ENCODE measurements around the gene ACAP1. TPM values are rescaled to one million over a fixed set of nuclear protein-coding genes. Genes with fewer than 3 reads are reported as not detected.

The ACAP1 gene
- polyA plus RNA-seq, 1 donor, result 12.2 TPM

- Histone ChIP-seq H3K4me1 (ENCODE audit: control insufficient read depth, insufficient read depth, low read length) (peaks cover 12% of the 10 kb centered on the region), H3K27ac (ENCODE audit: low read length) (no peak overlapping the region), H3K4me3 (ENCODE audit: low read length) (no peak overlapping the region), H3K9me3 (ENCODE audit: control insufficient read depth, low read depth, low read length) (no peaks in the 10 kb centered on the region), H3K36me3 (ENCODE audit: control insufficient read depth, insufficient read depth, low read length) (peaks cover 70% of the 10 kb centered on the region), H3K27me3 (ENCODE audit: control insufficient read depth, insufficient read depth, low read length) (no peaks in the 10 kb centered on the region)
- WGBS (ENCODE audit: insufficient coverage, low lambda C conversion rate), result 80% methylated on average over 1 of the region's 13 CpGs
- no peak for DNase-seq
These were observed 18.0 kb upstream of the ACAP1 start for GRCh38 chr17:7318121-7318860.

GRCh38 chr17:7321466-7321865 is 14.9 kb upstream of the ACAP1 start:
- H3K4me3 ChIP-seq (ENCODE audit: low read length), result no peak overlapping the region
- no peaks in the 10 kb centered on the region for H3K27me3 ChIP-seq (ENCODE audit: control insufficient read depth, insufficient read depth, low read length)
- H3K36me3 ChIP-seq (ENCODE audit: control insufficient read depth, insufficient read depth, low read length), result peaks cover 86% of the 10 kb centered on the region
- WGBS (ENCODE audit: insufficient coverage, low lambda C conversion rate), result no CpG with 5 or more reads among the region's 15 CpGs
- H3K27ac ChIP-seq (ENCODE audit: low read length), result no peak overlapping the region
- H3K4me1 ChIP-seq (ENCODE audit: control insufficient read depth, insufficient read depth, low read length), result no peaks in the 10 kb centered on the region
- no peaks in the 10 kb centered on the region for H3K9me3 ChIP-seq (ENCODE audit: control insufficient read depth, low read depth, low read length)
- DNase-seq, result no peak

- no peaks in the 10 kb centered on the region for H3K4me1 ChIP-seq (ENCODE audit: control insufficient read depth, insufficient read depth, low read length)
- no peak for DNase-seq
- H3K9me3 ChIP-seq (ENCODE audit: control insufficient read depth, low read depth, low read length), result no peaks in the 10 kb centered on the region
- H3K27ac ChIP-seq (ENCODE audit: low read length), result no peak overlapping the region
- no peak overlapping the region for H3K4me3 ChIP-seq (ENCODE audit: low read length)
- H3K36me3 ChIP-seq (ENCODE audit: control insufficient read depth, insufficient read depth, low read length), result peaks cover 82% of the 10 kb centered on the region
- no peaks in the 10 kb centered on the region for H3K27me3 ChIP-seq (ENCODE audit: control insufficient read depth, insufficient read depth, low read length)
- WGBS (ENCODE audit: insufficient coverage, low lambda C conversion rate), result no CpG with 5 or more reads among the region's 22 CpGs
These were observed 13.7 kb upstream of the ACAP1 start for GRCh38 chr17:7322520-7323194.

GRCh38 chr17:7323731-7324437 is 12.4 kb upstream of the ACAP1 start:
- Histone ChIP-seq H3K4me1 (ENCODE audit: control insufficient read depth, insufficient read depth, low read length) (peaks cover 8% of the 10 kb centered on the region), H3K4me3 (ENCODE audit: low read length) (no peak overlapping the region), H3K9me3 (ENCODE audit: control insufficient read depth, low read depth, low read length) (no peaks in the 10 kb centered on the region), H3K27ac (ENCODE audit: low read length) (no peak overlapping the region), H3K36me3 (ENCODE audit: control insufficient read depth, insufficient read depth, low read length) (peaks cover 70% of the 10 kb centered on the region), H3K27me3 (ENCODE audit: control insufficient read depth, insufficient read depth, low read length) (no peaks in the 10 kb centered on the region)
- DNase-seq, result peak in 1 of 2 donors; percentile 37
- WGBS (ENCODE audit: insufficient coverage, low lambda C conversion rate), result no CpG with 5 or more reads among the region's 39 CpGs

- DNase-seq, result no peak
- Histone ChIP-seq H3K36me3 (ENCODE audit: control insufficient read depth, insufficient read depth, low read length) (peaks cover 68% of the 10 kb centered on the region), H3K4me3 (ENCODE audit: low read length) (no peak overlapping the region), H3K4me1 (ENCODE audit: control insufficient read depth, insufficient read depth, low read length) (peaks cover 8% of the 10 kb centered on the region), H3K27me3 (ENCODE audit: control insufficient read depth, insufficient read depth, low read length) (no peaks in the 10 kb centered on the region), H3K27ac (ENCODE audit: low read length) (no peak overlapping the region), H3K9me3 (ENCODE audit: control insufficient read depth, low read depth, low read length) (no peaks in the 10 kb centered on the region)
- no CpG with 5 or more reads among the region's 3 CpGs for WGBS (ENCODE audit: insufficient coverage, low lambda C conversion rate)
These were observed 11.9 kb upstream of the ACAP1 start for GRCh38 chr17:7324438-7324779.

- Histone ChIP-seq H3K9me3 (ENCODE audit: control insufficient read depth, low read depth, low read length) (no peaks in the 10 kb centered on the region), H3K27ac (ENCODE audit: low read length) (no peak overlapping the region), H3K27me3 (ENCODE audit: control insufficient read depth, insufficient read depth, low read length) (no peaks in the 10 kb centered on the region), H3K4me1 (ENCODE audit: control insufficient read depth, insufficient read depth, low read length) (peaks cover 8% of the 10 kb centered on the region), H3K4me3 (ENCODE audit: low read length) (no peak overlapping the region), H3K36me3 (ENCODE audit: control insufficient read depth, insufficient read depth, low read length) (peaks cover 66% of the 10 kb centered on the region)
- no CpG with 5 or more reads among the region's 19 CpGs for WGBS (ENCODE audit: insufficient coverage, low lambda C conversion rate)
- DNase-seq, result no peak
These were observed 11.2 kb upstream of the ACAP1 start for GRCh38 chr17:7325031-7325528.

GRCh38 chr17:7326186-7326585 is 10.1 kb upstream of the ACAP1 start:
- DNase-seq, result no peak
- Histone ChIP-seq H3K27ac (ENCODE audit: low read length) (no peak overlapping the region), H3K36me3 (ENCODE audit: control insufficient read depth, insufficient read depth, low read length) (peaks cover 55% of the 10 kb centered on the region), H3K4me3 (ENCODE audit: low read length) (no peak overlapping the region), H3K27me3 (ENCODE audit: control insufficient read depth, insufficient read depth, low read length) (no peaks in the 10 kb centered on the region), H3K4me1 (ENCODE audit: control insufficient read depth, insufficient read depth, low read length) (peaks cover 16% of the 10 kb centered on the region), H3K9me3 (ENCODE audit: control insufficient read depth, low read depth, low read length) (no peaks in the 10 kb centered on the region)
- no CpG with 5 or more reads among the region's 11 CpGs for WGBS (ENCODE audit: insufficient coverage, low lambda C conversion rate)

- no peak overlapping the region for H3K4me3 ChIP-seq (ENCODE audit: low read length)
- no peak for DNase-seq
- H3K36me3 ChIP-seq (ENCODE audit: control insufficient read depth, insufficient read depth, low read length), result peaks cover 46% of the 10 kb centered on the region
- no CpG with 5 or more reads among the region's 7 CpGs for WGBS (ENCODE audit: insufficient coverage, low lambda C conversion rate)
- H3K27me3 ChIP-seq (ENCODE audit: control insufficient read depth, insufficient read depth, low read length), result peaks cover 2% of the 10 kb centered on the region
- peaks cover 16% of the 10 kb centered on the region for H3K4me1 ChIP-seq (ENCODE audit: control insufficient read depth, insufficient read depth, low read length)
- H3K27ac ChIP-seq (ENCODE audit: low read length), result no peak overlapping the region
- H3K9me3 ChIP-seq (ENCODE audit: control insufficient read depth, low read depth, low read length), result no peaks in the 10 kb centered on the region
These were observed 9.3 kb upstream of the ACAP1 start for GRCh38 chr17:7327056-7327455.

GRCh38 chr17:7327501-7327900 is 8.8 kb upstream of the ACAP1 start:
- Histone ChIP-seq H3K27me3 (ENCODE audit: control insufficient read depth, insufficient read depth, low read length) (peaks cover 2% of the 10 kb centered on the region), H3K4me1 (ENCODE audit: control insufficient read depth, insufficient read depth, low read length) (peaks cover 16% of the 10 kb centered on the region), H3K9me3 (ENCODE audit: control insufficient read depth, low read depth, low read length) (no peaks in the 10 kb centered on the region), H3K4me3 (ENCODE audit: low read length) (no peak overlapping the region), H3K36me3 (ENCODE audit: control insufficient read depth, insufficient read depth, low read length) (peaks cover 42% of the 10 kb centered on the region), H3K27ac (ENCODE audit: low read length) (no peak overlapping the region)
- WGBS (ENCODE audit: insufficient coverage, low lambda C conversion rate), result no CpG with 5 or more reads among the region's 17 CpGs
- DNase-seq, result no peak

GRCh38 chr17:7328009-7328408 is 8.3 kb upstream of the ACAP1 start:
- no CpG with 5 or more reads among the region's 1 CpG for WGBS (ENCODE audit: insufficient coverage, low lambda C conversion rate)
- Histone ChIP-seq H3K4me3 (ENCODE audit: low read length) (no peak overlapping the region), H3K27ac (ENCODE audit: low read length) (no peak overlapping the region), H3K4me1 (ENCODE audit: control insufficient read depth, insufficient read depth, low read length) (peaks cover 16% of the 10 kb centered on the region), H3K27me3 (ENCODE audit: control insufficient read depth, insufficient read depth, low read length) (peaks cover 2% of the 10 kb centered on the region), H3K36me3 (ENCODE audit: control insufficient read depth, insufficient read depth, low read length) (peaks cover 37% of the 10 kb centered on the region), H3K9me3 (ENCODE audit: control insufficient read depth, low read depth, low read length) (no peaks in the 10 kb centered on the region)
- DNase-seq, result no peak

Data from large intestine (tissue), 3 donors.